Measurements from ENCODE around the gene C1D.
"Not testable (repeated sequence)": the region's sequence is repeated elsewhere in the genome, so short reads cannot be mapped to it uniquely, and the experiment has no call there.

Gene C1D

DNA sequence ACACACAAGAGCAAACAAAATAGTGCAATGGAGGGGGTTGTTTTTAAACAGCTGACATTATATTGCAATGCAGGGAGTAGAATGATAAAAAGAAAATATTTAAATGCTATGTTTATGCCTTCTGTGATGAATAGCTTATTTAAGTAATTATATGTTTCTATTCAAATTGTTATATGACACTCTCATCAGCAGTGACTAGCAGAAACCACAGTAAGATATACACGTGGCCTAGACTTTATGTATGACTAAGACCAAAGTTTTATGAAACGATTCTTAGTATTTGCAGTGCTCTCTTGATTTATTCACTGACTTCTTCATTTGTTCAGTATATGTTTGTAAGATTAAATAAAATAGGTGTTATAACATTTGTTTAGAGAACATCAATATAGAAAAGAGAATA, 26.1 kb upstream of the C1D start:
- TF ChIP-seq, protein P1, sequence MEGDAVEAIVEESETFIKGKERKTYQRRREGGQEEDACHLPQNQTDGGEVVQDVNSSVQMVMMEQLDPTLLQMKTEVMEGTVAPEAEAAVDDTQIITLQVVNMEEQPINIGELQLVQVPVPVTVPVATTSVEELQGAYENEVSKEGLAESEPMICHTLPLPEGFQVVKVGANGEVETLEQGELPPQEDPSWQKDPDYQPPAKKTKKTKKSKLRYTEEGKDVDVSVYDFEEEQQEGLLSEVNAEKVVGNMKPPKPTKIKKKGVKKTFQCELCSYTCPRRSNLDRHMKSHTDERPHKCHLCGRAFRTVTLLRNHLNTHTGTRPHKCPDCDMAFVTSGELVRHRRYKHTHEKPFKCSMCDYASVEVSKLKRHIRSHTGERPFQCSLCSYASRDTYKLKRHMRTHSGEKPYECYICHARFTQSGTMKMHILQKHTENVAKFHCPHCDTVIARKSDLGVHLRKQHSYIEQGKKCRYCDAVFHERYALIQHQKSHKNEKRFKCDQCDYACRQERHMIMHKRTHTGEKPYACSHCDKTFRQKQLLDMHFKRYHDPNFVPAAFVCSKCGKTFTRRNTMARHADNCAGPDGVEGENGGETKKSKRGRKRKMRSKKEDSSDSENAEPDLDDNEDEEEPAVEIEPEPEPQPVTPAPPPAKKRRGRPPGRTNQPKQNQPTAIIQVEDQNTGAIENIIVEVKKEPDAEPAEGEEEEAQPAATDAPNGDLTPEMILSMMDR (IDR thresholded peaks at IDR 0.05; ENCODE audit: low read depth, low read length) = no peak
- no peak overlapping the region for H3K4me3 ChIP-seq (ENCODE audit: low read depth, low read length)

DNA sequence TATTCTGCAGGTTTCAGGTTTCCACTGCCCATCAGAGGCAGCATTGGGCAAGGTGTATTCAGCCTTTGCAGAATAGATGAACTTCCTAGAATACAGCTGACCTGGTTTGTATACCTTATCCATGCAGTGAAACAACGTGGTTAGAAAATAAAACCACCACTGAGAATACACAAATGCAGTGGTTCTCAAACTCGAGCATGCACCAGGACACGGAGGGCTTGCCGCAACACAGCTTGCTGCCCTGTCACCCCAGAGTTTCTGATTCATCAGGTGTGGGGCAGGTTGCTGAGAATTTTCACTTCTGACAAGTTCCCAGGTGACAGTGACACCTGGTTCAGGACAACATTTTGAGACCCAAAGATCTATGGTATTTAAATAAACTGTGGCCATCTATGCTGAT, 23.4 kb upstream of the C1D start:
- H3K4me3 ChIP-seq (ENCODE audit: low read depth, low read length) = no peak overlapping the region
- TF ChIP-seq, protein P1 (IDR thresholded peaks at IDR 0.05; ENCODE audit: low read depth, low read length) = no peak

DNA sequence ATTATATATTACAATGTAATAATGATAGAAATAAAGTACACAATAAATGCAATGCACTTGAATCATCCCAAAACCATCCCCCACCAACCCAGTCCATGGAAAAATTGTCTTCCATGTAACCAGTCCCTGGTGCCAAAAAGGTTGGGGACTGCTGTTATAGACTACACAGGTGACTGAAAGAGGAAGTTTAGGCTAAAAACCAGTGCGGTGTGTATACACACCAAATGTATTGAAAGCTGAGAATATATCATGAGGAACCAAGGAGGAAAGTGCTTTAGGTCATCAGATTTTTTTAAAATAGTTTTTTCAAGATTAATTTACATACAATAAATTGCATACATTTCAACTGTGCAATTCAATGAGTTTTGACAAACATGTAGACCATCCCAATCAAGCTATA, 20.5 kb upstream of the C1D start:
- TF ChIP-seq, protein P1 (IDR thresholded peaks at IDR 0.05; ENCODE audit: low read depth, low read length) = no peak
- no peak overlapping the region for H3K4me3 ChIP-seq (ENCODE audit: low read depth, low read length)

DNA sequence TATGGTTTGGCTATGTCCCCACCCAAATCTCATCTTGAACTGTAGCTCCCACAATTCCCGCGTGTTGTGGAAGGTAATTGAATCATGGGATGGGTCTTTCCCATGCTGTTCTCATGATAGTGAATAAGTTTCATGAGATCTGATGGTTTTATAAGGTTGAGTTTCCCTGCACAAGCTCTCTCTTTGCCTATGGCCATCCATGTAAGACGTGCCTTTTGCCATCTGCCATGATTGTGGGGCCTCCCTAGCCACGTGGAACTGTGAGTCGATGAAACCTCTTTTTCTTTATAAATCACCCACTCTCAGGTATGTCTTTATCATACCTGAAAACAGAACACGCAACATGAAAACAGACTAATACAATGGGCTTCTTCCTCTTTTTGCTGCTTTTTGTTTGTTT, 11.2 kb upstream of the C1D start:
- H3K4me3 ChIP-seq (ENCODE audit: low read depth, low read length) = no peak overlapping the region

DNA sequence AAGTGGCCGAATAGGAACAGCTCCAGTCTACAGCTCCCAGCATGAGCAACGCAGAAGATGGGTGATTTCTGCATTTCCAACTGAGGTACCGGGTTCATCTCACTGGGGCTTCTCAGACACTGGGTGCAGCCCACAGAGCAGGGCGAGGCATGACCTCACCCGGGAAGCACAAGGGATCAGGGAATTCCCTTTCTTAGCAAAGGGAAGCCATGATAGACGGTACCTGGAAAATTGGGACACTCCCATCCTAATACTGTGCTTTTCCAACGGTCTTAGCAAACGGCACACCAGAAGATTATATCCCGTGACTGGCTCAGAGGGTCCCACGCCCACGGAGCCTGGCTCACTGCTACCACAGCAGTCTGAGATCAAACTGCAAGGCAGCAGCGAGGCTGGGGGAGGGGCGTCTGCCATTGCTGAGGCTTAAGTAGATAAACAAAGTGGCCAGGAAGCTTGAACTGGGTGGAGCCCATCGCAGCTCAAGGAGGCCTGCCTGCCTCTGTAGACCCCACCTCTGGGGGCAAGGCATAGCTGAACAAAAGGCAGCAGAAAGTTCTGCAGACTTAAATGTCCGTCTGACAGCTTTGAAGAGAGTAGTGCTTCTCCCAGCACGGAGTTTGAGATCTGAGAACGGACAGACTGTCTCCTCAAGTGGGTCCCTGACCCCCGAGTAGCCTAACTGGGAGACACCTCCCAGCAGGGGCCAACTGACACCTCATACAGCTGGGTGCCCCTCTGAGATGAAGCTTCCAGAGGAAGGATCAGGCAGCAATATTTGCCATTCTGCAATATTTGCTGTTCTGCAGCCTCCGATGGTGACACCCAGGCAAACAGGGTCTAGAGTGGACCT, 1.2 kb upstream of the C1D start:
- not testable (repeated sequence) for H3K4me3 ChIP-seq (ENCODE audit: low read depth, low read length)

More for the DNA sequence above, 11.2 kb upstream of the C1D start:
- TF ChIP-seq, protein P1 (IDR thresholded peaks at IDR 0.05; ENCODE audit: low read depth, low read length) = no peak

DNA sequence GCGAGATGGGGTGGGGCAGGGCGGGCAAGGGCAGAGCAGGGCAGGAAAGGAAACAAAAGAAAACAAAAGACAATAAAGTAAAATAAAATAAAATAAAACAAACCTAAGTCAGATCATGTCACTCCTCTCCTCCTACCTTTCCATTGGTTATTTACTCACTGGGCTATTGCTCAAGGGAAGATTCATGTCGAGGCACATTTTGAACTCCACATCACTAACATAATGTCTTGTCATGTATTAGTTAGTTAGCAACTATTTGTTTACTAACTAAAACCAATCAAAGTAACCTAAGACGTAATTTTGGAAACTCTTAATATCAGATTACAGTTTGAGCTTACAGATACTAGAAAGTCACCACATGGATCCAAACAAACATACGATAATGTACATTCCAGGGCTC, 2.2 kb downstream of the C1D start:
- no peak overlapping the region for H3K4me3 ChIP-seq (ENCODE audit: low read depth, low read length)
- TF ChIP-seq, protein P1 (IDR thresholded peaks at IDR 0.05; ENCODE audit: low read depth, low read length) = no peak

DNA sequence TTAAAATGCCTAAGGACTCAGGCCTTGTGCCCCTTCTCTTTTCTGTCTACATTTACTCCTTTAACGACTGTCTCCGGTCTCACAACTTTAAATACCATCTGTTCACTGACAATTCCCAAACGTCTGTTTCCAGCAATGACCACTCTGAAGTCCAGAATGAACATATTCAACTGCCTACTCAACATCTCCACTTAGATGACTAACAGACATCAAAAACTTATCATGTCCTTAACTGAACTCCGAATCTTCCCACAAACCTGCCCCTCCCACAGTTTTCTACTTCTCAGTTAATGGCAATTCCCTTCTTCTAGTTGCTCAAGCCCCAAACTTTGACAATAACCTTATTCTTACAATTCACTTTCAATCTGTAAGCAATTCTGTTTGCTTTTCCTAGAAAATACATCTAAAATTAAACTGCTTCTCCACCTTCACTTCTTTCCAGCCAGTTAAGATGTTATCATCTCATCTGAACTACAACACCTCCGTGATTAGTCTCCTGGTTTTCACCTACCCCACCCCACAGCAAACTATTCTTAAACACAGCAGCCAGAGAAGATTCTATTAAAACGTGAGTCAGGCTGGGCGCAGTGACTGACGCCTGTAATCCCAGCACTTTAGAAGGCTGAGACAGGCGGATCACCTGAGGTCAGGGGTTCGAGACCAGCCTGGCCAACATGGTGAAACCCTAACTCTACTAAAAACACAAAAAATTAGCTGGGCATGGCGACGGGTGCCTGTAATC, 2.8 kb downstream of the C1D start:
- TF ChIP-seq, protein P1 (IDR thresholded peaks at IDR 0.05; ENCODE audit: low read depth, low read length) = no peak
- no peak overlapping the region for H3K4me3 ChIP-seq (ENCODE audit: low read depth, low read length)
